HepG2 (cell line): ENCODE data around the gene DEPDC1B. TPM values are rescaled to one million over a fixed set of nuclear protein-coding genes. Genes with fewer than 3 reads are reported as not detected.

Experiments used
- BRD4 ChIP-seq: sonication (generic); formaldehyde crosslinking; IDR thresholded peaks from 2 replicates; pipeline ENCODE4 v1.4.0; 2020; ENCODE audit warnings: missing genetic modification reagents
- CENPT ChIP-seq: sonication (generic); formaldehyde crosslinking; IDR thresholded peaks from 2 replicates; pipeline ENCODE4 v1.8.0; 2022; ENCODE audit warnings: low read depth, mild to moderate bottlenecking, moderate library complexity, missing genetic modification reagents
- HNF4G ChIP-seq, 2 experiments: sonication (generic) in 1 of 2; formaldehyde crosslinking in 1 of 2; IDR thresholded peaks; 2 replicates each; pipeline versions ENCODE4 v1.4.0 to v1.6.1; 2011 to 2020; ENCODE audit warnings: borderline replicate concordance in 2 of 2, low read depth in 2 of 2, mild to moderate bottlenecking in 2 of 2, low read length in 1 of 2, missing genetic modification reagents in 1 of 2, moderate library complexity in 1 of 2
- HOXA3 ChIP-seq: sonication (generic); formaldehyde crosslinking; IDR thresholded peaks from 2 replicates; pipeline ENCODE4 v1.5.0; 2020; ENCODE audit warnings: missing genetic modification reagents
- KMT2B ChIP-seq: IDR thresholded peaks from 2 replicates; pipeline ENCODE4 v1.6.1; 2016; ENCODE audit warnings: missing genetic modification reagents, missing compliant biosample characterization
- MAX ChIP-seq: IDR thresholded peaks from 2 replicates; pipeline ENCODE4 v1.6.1; 2012; ENCODE audit warnings: inconsistent platforms
- MBD4 ChIP-seq: IDR thresholded peaks from 2 replicates; pipeline ENCODE4 v1.6.1; 2012; ENCODE audit warnings: low read length, inconsistent platforms, borderline replicate concordance
- NFYC ChIP-seq: IDR thresholded peaks from 2 replicates; pipeline ENCODE4 v1.6.1; 2016; ENCODE audit warnings: missing genetic modification reagents, missing compliant biosample characterization
- PHF21A ChIP-seq: sonication (generic); formaldehyde crosslinking; IDR thresholded peaks from 2 replicates; pipeline ENCODE4 v1.5.0; 2020; ENCODE audit warnings: mild to moderate bottlenecking, missing genetic modification reagents
- POLR2AphosphoS2 ChIP-seq: IDR thresholded peaks from 2 replicates; pipeline ENCODE4 v1.6.1; 2011; ENCODE audit warnings: low read depth, low read length, improper control_type of control experiment
- ZNF138 ChIP-seq: sonication (generic); formaldehyde crosslinking; IDR thresholded peaks from 2 replicates; pipeline ENCODE4 v1.5.0; 2020; ENCODE audit warnings: mild to moderate bottlenecking, low read depth, missing genetic modification reagents
- ZNF207 ChIP-seq: fragments of 450-650 bp; IDR thresholded peaks from 2 replicates; pipeline ENCODE4 v1.6.1; 2016; ENCODE audit warnings: antibody characterized with exemption, borderline replicate concordance
- ZNF34 ChIP-seq: sonication (generic); formaldehyde crosslinking; IDR thresholded peaks from 2 replicates; pipeline ENCODE4 v1.4.0; 2020; ENCODE audit warnings: mild to moderate bottlenecking, missing genetic modification reagents, borderline replicate concordance
- ZNF629 ChIP-seq: sonication (generic); formaldehyde crosslinking; conservative IDR thresholded peaks from 2 replicates; pipeline ENCODE4 v1.5.0; 2020; ENCODE audit warnings: missing genetic modification reagents
- polyA plus RNA-seq, 8 experiments: library from polyadenylated mRNA; depleted of rRNA in 3 of 8; stranded (reverse) in 7 of 8; unstranded in 1 of 8; fragments of >200 nt; fragmentation: Illumina TruSeq in 4 of 8; extraction: Trizol in 4 of 8; gene quantifications; 2 replicates each; pipeline versions ENCODE4 v1.2.1 to v1.2.3, GENCODE V29; 2011 to 2016; ENCODE audit warnings: low read depth in 4 of 8, missing spikeins in 1 of 8, mixed read lengths in 1 of 8; ENCODE audit not compliant: insufficient read depth in 1 of 8
- total RNA-seq, 5 experiments: library from RNA; depleted of rRNA; stranded (reverse); fragments of >200 nt; fragmentation: Illumina TruSeq; extraction: Trizol; gene quantifications; 2 replicates each; pipeline ENCODE4 v1.2.3, GENCODE V29; 2016; ENCODE audit warnings: low read depth in 1 of 5
- TF ChIP-seq, protein P1 (sequence below): sonication (generic); formaldehyde crosslinking; IDR thresholded peaks from one replicate; pipeline ENCODE4 v1.5.1; 2020; ENCODE audit warnings: mild to moderate bottlenecking, missing genetic modification reagents; ENCODE audit errors: not compliant biosample characterization
- TF ChIP-seq, protein P2 (sequence below): sonication (generic); formaldehyde crosslinking; IDR thresholded peaks from 2 replicates; pipeline ENCODE4 v1.5.1; 2020; ENCODE audit warnings: mild to moderate bottlenecking, moderate library complexity, missing genetic modification reagents
- TF ChIP-seq, protein P3 (sequence below): sonication (generic); formaldehyde crosslinking; IDR thresholded peaks from 2 replicates; pipeline ENCODE4 v1.4.0; 2020; ENCODE audit warnings: missing genetic modification reagents

Gene DEPDC1B
- total and polyA plus RNA-seq, 2 of the 13 experiments (the other 11 are each of a cell fraction or from before 2014, with no cell fraction given), result 29.5 to 51.3 TPM

DNA sequence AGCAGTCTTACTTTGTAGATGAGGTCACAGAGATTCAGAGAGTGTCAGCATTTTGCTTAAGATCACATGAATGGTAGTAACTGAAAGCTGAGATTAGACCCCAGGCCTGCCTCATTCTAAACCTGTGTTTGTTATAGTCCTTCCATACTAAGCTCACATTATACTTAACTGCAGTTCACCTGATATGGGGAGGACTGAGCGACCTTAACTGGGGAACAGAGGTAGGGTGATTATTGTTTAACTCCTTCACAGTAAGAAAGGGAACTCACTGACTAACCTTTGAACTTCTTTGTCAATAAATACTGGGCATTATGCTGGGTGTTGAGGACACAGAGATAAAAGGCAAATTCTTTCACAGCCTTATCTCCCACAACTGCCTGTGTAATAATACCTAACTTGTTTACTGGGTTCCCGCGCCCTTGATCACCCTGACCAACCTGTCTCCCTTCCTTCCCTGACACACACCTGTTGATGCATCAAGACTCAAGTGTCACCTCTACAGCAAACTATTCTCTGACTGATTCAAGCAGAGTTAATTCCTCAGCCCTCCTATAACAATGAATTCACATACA, 27.2 kb downstream of the DEPDC1B start (continued):
- TF ChIP-seq, protein P1, sequence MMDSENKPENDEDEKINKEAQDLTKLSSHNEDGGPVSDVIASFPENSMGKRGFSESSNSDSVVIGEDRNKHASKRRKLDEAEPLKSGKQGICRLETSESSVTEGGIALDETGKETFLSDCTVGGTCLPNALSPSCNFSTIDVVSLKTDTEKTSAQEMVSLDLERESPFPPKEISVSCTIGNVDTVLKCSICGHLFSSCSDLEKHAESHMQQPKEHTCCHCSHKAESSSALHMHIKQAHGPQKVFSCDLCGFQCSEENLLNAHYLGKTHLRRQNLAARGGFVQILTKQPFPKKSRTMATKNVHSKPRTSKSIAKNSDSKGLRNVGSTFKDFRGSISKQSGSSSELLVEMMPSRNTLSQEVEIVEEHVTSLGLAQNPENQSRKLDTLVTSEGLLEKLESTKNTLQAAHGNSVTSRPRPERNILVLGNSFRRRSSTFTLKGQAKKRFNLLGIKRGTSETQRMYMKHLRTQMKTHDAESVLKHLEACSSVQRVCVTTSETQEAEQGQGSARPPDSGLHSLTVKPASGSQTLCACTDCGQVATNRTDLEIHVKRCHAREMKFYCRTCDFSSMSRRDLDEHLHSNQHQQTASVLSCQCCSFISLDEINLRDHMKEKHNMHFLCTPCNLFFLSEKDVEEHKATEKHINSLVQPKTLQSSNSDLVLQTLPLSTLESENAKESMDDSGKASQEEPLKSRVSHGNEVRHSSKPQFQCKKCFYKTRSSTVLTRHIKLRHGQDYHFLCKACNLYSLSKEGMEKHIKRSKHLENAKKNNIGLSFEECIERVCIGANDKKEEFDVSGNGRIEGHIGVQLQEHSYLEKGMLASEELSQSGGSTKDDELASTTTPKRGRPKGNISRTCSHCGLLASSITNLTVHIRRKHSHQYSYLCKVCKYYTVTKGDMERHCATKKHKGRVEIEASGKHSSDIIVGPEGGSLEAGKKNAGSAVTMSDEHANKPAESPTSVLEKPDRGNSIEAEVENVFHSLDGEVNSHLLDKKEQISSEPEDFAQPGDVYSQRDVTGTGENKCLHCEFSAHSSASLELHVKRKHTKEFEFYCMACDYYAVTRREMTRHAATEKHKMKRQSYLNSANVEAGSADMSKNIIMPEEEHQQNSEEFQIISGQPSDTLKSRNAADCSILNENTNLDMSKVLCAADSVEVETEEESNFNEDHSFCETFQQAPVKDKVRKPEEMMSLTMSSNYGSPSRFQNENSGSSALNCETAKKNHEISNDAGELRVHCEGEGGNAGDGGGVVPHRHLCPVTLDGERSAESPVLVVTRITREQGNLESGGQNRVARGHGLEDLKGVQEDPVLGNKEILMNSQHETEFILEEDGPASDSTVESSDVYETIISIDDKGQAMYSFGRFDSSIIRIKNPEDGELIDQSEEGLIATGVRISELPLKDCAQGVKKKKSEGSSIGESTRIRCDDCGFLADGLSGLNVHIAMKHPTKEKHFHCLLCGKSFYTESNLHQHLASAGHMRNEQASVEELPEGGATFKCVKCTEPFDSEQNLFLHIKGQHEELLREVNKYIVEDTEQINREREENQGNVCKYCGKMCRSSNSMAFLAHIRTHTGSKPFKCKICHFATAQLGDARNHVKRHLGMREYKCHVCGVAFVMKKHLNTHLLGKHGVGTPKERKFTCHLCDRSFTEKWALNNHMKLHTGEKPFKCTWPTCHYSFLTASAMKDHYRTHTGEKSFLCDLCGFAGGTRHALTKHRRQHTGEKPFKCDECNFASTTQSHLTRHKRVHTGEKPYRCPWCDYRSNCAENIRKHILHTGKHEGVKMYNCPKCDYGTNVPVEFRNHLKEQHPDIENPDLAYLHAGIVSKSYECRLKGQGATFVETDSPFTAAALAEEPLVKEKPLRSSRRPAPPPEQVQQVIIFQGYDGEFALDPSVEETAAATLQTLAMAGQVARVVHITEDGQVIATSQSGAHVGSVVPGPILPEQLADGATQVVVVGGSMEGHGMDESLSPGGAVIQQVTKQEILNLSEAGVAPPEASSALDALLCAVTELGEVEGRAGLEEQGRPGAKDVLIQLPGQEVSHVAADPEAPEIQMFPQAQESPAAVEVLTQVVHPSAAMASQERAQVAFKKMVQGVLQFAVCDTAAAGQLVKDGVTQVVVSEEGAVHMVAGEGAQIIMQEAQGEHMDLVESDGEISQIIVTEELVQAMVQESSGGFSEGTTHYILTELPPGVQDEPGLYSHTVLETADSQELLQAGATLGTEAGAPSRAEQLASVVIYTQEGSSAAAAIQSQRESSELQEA, result no peak
- TF ChIP-seq HOXA3 (CRISPR knock-in tag) (peak; percentile 76), KMT2B (CRISPR knock-in tag) (peak; percentile 51; the same call in 1 of the 2 replicates), NFYC (CRISPR knock-in tag) (peak; percentile 12; the same call in 1 of the 2 replicates), CENPT (no peak), MBD4 (peak; percentile 89; the same call in 1 of the 2 replicates), HNF4G (IDR thresholded peaks at IDR 0.05; ENCODE audit: borderline replicate concordance, low read depth, low read length) (peak; percentile 89), HNF4G (CRISPR knock-in tag; IDR thresholded peaks at IDR 0.05; ENCODE audit: borderline replicate concordance, low read depth) (peak; percentile 87), PHF21A (peak; percentile 90), ZNF207 (no peak), MAX (peak; percentile 69), ZNF34 (CRISPR knock-in tag) (no peak), BRD4 (peak; percentile 77; the same call in 1 of the 2 replicates), ZNF629 (CRISPR knock-in tag) (peak; percentile 40; the same call in 1 of the 2 replicates), POLR2AphosphoS2 (no peak), ZNF138 (CRISPR knock-in tag) (0 out of 2 replicates have a peak, but pooled peaks have one; percentile 37)
- TF ChIP-seq, protein P2, sequence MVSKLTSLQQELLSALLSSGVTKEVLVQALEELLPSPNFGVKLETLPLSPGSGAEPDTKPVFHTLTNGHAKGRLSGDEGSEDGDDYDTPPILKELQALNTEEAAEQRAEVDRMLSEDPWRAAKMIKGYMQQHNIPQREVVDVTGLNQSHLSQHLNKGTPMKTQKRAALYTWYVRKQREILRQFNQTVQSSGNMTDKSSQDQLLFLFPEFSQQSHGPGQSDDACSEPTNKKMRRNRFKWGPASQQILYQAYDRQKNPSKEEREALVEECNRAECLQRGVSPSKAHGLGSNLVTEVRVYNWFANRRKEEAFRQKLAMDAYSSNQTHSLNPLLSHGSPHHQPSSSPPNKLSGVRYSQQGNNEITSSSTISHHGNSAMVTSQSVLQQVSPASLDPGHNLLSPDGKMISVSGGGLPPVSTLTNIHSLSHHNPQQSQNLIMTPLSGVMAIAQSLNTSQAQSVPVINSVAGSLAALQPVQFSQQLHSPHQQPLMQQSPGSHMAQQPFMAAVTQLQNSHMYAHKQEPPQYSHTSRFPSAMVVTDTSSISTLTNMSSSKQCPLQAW, result peak; percentile 94
- TF ChIP-seq, protein P3, sequence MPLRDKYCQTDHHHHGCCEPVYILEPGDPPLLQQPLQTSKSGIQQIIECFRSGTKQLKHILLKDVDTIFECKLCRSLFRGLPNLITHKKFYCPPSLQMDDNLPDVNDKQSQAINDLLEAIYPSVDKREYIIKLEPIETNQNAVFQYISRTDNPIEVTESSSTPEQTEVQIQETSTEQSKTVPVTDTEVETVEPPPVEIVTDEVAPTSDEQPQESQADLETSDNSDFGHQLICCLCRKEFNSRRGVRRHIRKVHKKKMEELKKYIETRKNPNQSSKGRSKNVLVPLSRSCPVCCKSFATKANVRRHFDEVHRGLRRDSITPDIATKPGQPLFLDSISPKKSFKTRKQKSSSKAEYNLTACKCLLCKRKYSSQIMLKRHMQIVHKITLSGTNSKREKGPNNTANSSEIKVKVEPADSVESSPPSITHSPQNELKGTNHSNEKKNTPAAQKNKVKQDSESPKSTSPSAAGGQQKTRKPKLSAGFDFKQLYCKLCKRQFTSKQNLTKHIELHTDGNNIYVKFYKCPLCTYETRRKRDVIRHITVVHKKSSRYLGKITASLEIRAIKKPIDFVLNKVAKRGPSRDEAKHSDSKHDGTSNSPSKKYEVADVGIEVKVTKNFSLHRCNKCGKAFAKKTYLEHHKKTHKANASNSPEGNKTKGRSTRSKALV (CRISPR knock-in tag), result peak; percentile 23; the same call in 1 of the 2 replicates
